Thoracic aorta (tissue), 2 donors: Measurements from ENCODE around the gene IL12RB1. TPM values are rescaled to one million over a fixed set of nuclear protein-coding genes. Genes with fewer than 3 reads are reported as not detected.

ENCODE experiments used
- ATAC-seq: fragments of 150-250 bp; one replicate; pipeline ENCODE4 v1.8.0; 2017; ENCODE audit warnings: low read depth; ENCODE audit not compliant: insufficient number of reproducible peaks, low FRiP score
- DNase-seq: peaks from one replicate; pipeline ENCODE4 v3.0.0-alpha.2; 2020; ENCODE audit warnings: low spot score
- H3K27ac ChIP-seq, 2 donors: fragments of 200-600 bp; sonication (generic); 1 replicate in 1 of 2; 2 replicates in 1 of 2; pipeline ENCODE4 v1.5.1; 2016; ENCODE audit warnings: mild to moderate bottlenecking in 2 of 2, moderate library complexity in 2 of 2
- H3K27me3 ChIP-seq: fragments of 200-600 bp; sonication (generic); replicated peaks from 2 replicates; pipeline ENCODE4 v1.6.0; 2016; ENCODE audit warnings: mild to moderate bottlenecking; ENCODE audit not compliant: insufficient read depth
- H3K36me3 ChIP-seq: fragments of 200-600 bp; sonication (generic); one replicate; pipeline ENCODE4 v1.5.1; 2016
- H3K4me1 ChIP-seq, 2 donors: fragments of 200-600 bp; sonication (generic); 1 replicate in 1 of 2; 2 replicates in 1 of 2; pipeline versions ENCODE4 v1.5.1 to v1.6.0; 2016; ENCODE audit warnings: low read depth in 2 of 2, mild to moderate bottlenecking in 1 of 2; ENCODE audit not compliant: control insufficient read depth in 1 of 2
- H3K4me3 ChIP-seq: fragments of 200-600 bp; sonication (generic); 2 replicates; pipeline ENCODE4 v1.5.1; 2016; ENCODE audit warnings: mild to moderate bottlenecking
- H3K9me3 ChIP-seq: fragments of 200-600 bp; sonication (generic); 2 replicates; pipeline ENCODE4 v1.5.1; 2016
- CTCF ChIP-seq: fragments of 200-600 bp; sonication (generic); IDR thresholded peaks from one replicate; pipeline ENCODE4 v1.5.1; 2019; ENCODE audit warnings: antibody characterized with exemption
- total RNA-seq, 2 donors: library from RNA; depleted of rRNA; stranded (reverse); fragments of >200 nt; gene quantifications; one replicate each; pipeline versions ENCODE4 v1.1.0 to v1.2.3, GENCODE V29; 2016

Gene IL12RB1
- total RNA-seq, 2 donors from 2014 or later = 1.6 to 5.4 TPM

GRCh38 chr19:18128805-18129204, 42.1 kb upstream of the IL12RB1 start:
- no peaks in the 10 kb centered on the region for H3K4me1 ChIP-seq
- peaks cover 34% of the 10 kb centered on the region for H3K36me3 ChIP-seq
- H3K27ac ChIP-seq = no peak overlapping the region
- H3K9me3 ChIP-seq = no peaks in the 10 kb centered on the region
- H3K4me3 ChIP-seq = no peak overlapping the region
- no peak for DNase-seq
- ATAC-seq = no peak
- TF ChIP-seq CTCF = no peak
- no peaks in the 10 kb centered on the region for H3K27me3 ChIP-seq

- Histone ChIP-seq H3K9me3 (no peaks in the 10 kb centered on the region), H3K4me3 (no peak overlapping the region), H3K27me3 (no peaks in the 10 kb centered on the region), H3K36me3 (peaks cover 35% of the 10 kb centered on the region), H3K4me1 (no peaks in the 10 kb centered on the region), H3K27ac (no peak overlapping the region)
- TF ChIP-seq CTCF = no peak
- ATAC-seq (no peak), DNase-seq (no peak)
Observed at GRCh38 chr19:18128044-18128443, 41.3 kb upstream of the IL12RB1 start.

GRCh38 chr19:18126097-18126496, 39.4 kb upstream of the IL12RB1 start:
- DNase-seq = no peak
- TF ChIP-seq CTCF = no peak
- no peak overlapping the region for H3K4me3 ChIP-seq
- H3K9me3 ChIP-seq = no peaks in the 10 kb centered on the region
- peaks cover 32% of the 10 kb centered on the region for H3K36me3 ChIP-seq
- H3K27ac ChIP-seq = no peak overlapping the region
- no peak for ATAC-seq
- no peaks in the 10 kb centered on the region for H3K4me1 ChIP-seq
- no peaks in the 10 kb centered on the region for H3K27me3 ChIP-seq

- TF ChIP-seq CTCF = no peak
- Histone ChIP-seq H3K4me1 (peaks cover 0 to 5% of the 10 kb centered on the region in 2 donors), H3K36me3 (peaks cover 26% of the 10 kb centered on the region), H3K9me3 (no peaks in the 10 kb centered on the region), H3K27me3 (no peaks in the 10 kb centered on the region), H3K4me3 (no peak overlapping the region), H3K27ac (no peak overlapping the region)
- DNase-seq (no peak), ATAC-seq (no peak)
Observed at GRCh38 chr19:18123819-18124218, 37.1 kb upstream of the IL12RB1 start.

- DNase-seq (no peak), ATAC-seq (no peak)
- Histone ChIP-seq H3K4me1 (peaks cover 0 to 12% of the 10 kb centered on the region in 2 donors), H3K36me3 (peaks cover 21% of the 10 kb centered on the region), H3K27me3 (no peaks in the 10 kb centered on the region), H3K27ac (no peak overlapping the region), H3K4me3 (no peak overlapping the region), H3K9me3 (no peaks in the 10 kb centered on the region)
- TF ChIP-seq CTCF = no peak
Observed at GRCh38 chr19:18122860-18123795, 36.4 kb upstream of the IL12RB1 start.
